Heart left ventricle (tissue), 16 donors: Measurements from ENCODE around the gene SPART. TPM values are rescaled to one million over a fixed set of nuclear protein-coding genes. Genes with fewer than 3 reads are reported as not detected.
A peak's percentile ranks its signal among the peaks of the same experiment; 100 is the strongest.

Experiments
- ATAC-seq, 4 donors: fragments of 200-7000 bp; cut with Tn5 transposase; one replicate each; pipeline ENCODE4 v1.9.1; 2020 to 2022; ENCODE audit warnings: moderate library complexity in 4 of 4, mild to moderate bottlenecking in 3 of 4, moderate number of reproducible peaks in 1 of 4
- DNase-seq, 5 donors: peaks; one replicate each; pipeline ENCODE4 v3.0.0-alpha.2; 2020
- H3K27ac ChIP-seq, 12 donors: fragments of 200-600 bp; sonication (generic) in 4 of 12; one replicate each; pipeline versions ENCODE4 v1.5.0 to v1.8.0; 2016 to 2022; ENCODE audit warnings: mild to moderate bottlenecking in 2 of 12
- H3K27me3 ChIP-seq, 9 donors: fragments of 200-600 bp; sonication (generic) in 2 of 9; one replicate each; pipeline versions ENCODE4 v1.5.1 to v1.8.0; 2016 to 2022; ENCODE audit warnings: mild to moderate bottlenecking in 3 of 9
- H3K36me3 ChIP-seq, 9 donors: fragments of 200-600 bp; sonication (generic) in 2 of 9; one replicate each; pipeline versions ENCODE4 v1.5.0 to v1.8.0; 2018 to 2022; ENCODE audit warnings: mild to moderate bottlenecking in 2 of 9
- H3K4me1 ChIP-seq, 12 donors: fragments of 200-600 bp; sonication (generic) in 4 of 12; one replicate each; pipeline versions ENCODE4 v1.5.0 to v1.8.0; 2016 to 2022; ENCODE audit warnings: mild to moderate bottlenecking in 3 of 12
- H3K4me3 ChIP-seq, 12 donors: fragments of 200-600 bp; sonication (generic) in 4 of 12; one replicate each; pipeline versions ENCODE4 v1.5.0 to v1.8.0; 2017 to 2022; ENCODE audit warnings: mild to moderate bottlenecking in 9 of 12, moderate library complexity in 4 of 12
- H3K9me3 ChIP-seq, 12 donors: fragments of 200-600 bp; sonication (generic) in 4 of 12; one replicate each; pipeline versions ENCODE4 v1.5.0 to v1.8.0; 2016 to 2022; ENCODE audit warnings: mild to moderate bottlenecking in 1 of 12
- CTCF ChIP-seq, 12 donors: fragments of 200-600 bp; sonication (generic) in 4 of 12; IDR thresholded peaks; one replicate each; pipeline versions ENCODE4 v1.5.0 to v1.8.0; 2018 to 2022; ENCODE audit warnings: antibody characterized with exemption in 12 of 12, mild to moderate bottlenecking in 5 of 12
- POLR2A ChIP-seq, 2 donors: fragments of 450-650 bp; IDR thresholded peaks; one replicate each; pipeline ENCODE4 v1.6.1; 2017; ENCODE audit warnings: antibody characterized with exemption in 2 of 2, mild to moderate bottlenecking in 2 of 2, moderate library complexity in 2 of 2
- WGBS, 4 donors: extraction: QIAGEN DNeasy Blood & Tissue Kit in 2 of 4; methylation state at CpG; one replicate each; pipeline versions ENCODE4 v1.1.5 to v1.1.7; 2013 to 2018; 5-methylcytosine and 5-hydroxymethylcytosine counted together
- intact Hi-C, 10 donors: fragments of 100-400 bp; cut with DNase I; formaldehyde crosslinking; loops; one replicate each; pipeline versions ENCODE4 v1.11.1 to v1.14.2; 2022
- polyA plus RNA-seq, 2 donors: library from polyadenylated mRNA; stranded (reverse); fragments of 200-250 nt; gene quantifications; one replicate each; pipeline ENCODE4 v1.2.3, GENCODE V29; 2013
- total RNA-seq, 9 donors: library from RNA; depleted of rRNA in 2 of 9; stranded (reverse); fragments of >200 nt in 2 of 9; fragmentation: NEBNext Ultra II Directional in 3 of 9; extraction: Animal tissue kit (Norgen Biotek cat#: 25700) in 3 of 9; gene quantifications; one replicate each; pipeline versions ENCODE4 v1.1.0 to v1.2.4, GENCODE V29; 2016 to 2023
- donor health status: ischemic (EF 13 %, LVEDD 7.1; RV severe dilation, severe dysfunction).
- donor health status: healthy with polysubstance abuse.
- donor health status: DM: no; HTN: yes; CAD: no.
- donor health status: DM: no; HTN: no; CAD: no.
- donor health status: ischemic (EF 25% LVEDD 6.9; RV normal size, moderate dysfunction).
- donor health status: ischemic (EF 25% LVEDD 5.7; RV mildly dilated, moderate dysfunction).
- donor health status: healthy.
- donor health status: DM: yes; HTN: yes; CAD: no.
- donor health status: ischemic (EF 35%, LVEDD 5.7; RV mildly dilated, moderate dysfunction).
- donor health status: nonischemic (EF 11% LVEDD 7.7; RV severe dilation, severe dysfunction).
- donor health status: DM: yes; HTN: yes; CAD: no.
- donor health status: PGD.
- donor health status: ischemic (EF 29% LVEDD 5.4; RV normal size, mild dysfunction).
- donor health status: nonischemic (EF 23%, LVEDD 6.1; RV moderate dilation, normal function).

The SPART gene
- total and polyA plus RNA-seq, 11 donors, result 12.5 to 41.5 (median 34.2) TPM

- WGBS, 4 donors, result 1 to 2% (median 1%) methylated on average over 30 to 53 of the region's 53 CpGs
- peak; percentile 50 to 95 (median 94) for ATAC-seq
These were observed 48.5 kb downstream of the SPART start, which contains the start of gene CCDC169 for GRCh38 chr13:36297366-36298338. TSS of gene CCDC169 (minus strand) at chr13:36297814. CDS start at chr13:36297719, 95 bp downstream.

DNA sequence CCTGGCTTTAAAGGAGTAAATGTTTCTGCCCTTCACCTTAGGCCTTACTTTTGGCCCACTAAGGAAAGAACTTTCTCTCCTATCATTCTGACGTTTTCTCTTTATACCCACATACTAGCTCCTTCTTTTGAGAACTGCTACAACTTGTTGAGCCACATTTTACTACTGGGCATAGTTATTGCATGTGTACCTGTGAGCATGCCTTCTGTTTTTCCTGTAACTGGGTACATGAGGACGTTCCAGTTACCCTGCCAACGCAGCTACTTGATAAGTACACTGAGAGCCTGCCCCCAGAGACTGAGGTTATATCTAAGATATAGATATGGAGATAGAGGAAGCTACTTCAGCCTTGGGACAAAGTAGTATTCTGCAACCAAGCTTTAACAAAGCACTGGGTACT, 52.1 kb downstream of the SPART start:
- DNase-seq, result no peak
- WGBS, 4 donors, result 58 to 76% (median 70%) methylated on average over 3 of the region's 3 CpGs

More at GRCh38 chr13:36297366-36298338, 48.5 kb downstream of the SPART start, which contains the start of gene CCDC169:
- H3K36me3 ChIP-seq, result peaks cover 0 to 15% (median 3%) of the 10 kb centered on the region in 9 donors
- H3K4me3 ChIP-seq, result peak within 1 kb of the TSS; percentile 24 to 72 (median 60)
- H3K4me1 ChIP-seq, result peaks cover 0 to 16% (median 8%) of the 10 kb centered on the region in 12 donors
- intact Hi-C loops, result loop anchor here in 1 of 10 donors (5.0 kb wide), 1 partner anchor 50 kb away; the partner anchor contains the start of gene SPART
- no peaks in the 10 kb centered on the region for H3K9me3 ChIP-seq
- no peak for TF ChIP-seq CTCF (IDR thresholded peaks at IDR 0.05)
- TF ChIP-seq POLR2A (IDR thresholded peaks at IDR 0.05), result no peak
- no peaks in the 10 kb centered on the region for H3K27me3 ChIP-seq
- H3K27ac ChIP-seq, result peak within 1 kb of the TSS in 8 of 12 donors; percentile 2 to 85 (median 30)
- DNase-seq, result peak; percentile 61 to 87 (median 73)

GRCh38 chr13:36293497-36293896, 52.7 kb downstream of the SPART start:
- H3K27ac ChIP-seq, result no peak overlapping the region
- TF ChIP-seq CTCF (IDR thresholded peaks at IDR 0.05), result no peak
- TF ChIP-seq POLR2A (IDR thresholded peaks at IDR 0.05), result no peak
- 90 to 100% (median 92%) methylated on average over 1 of the region's 1 CpG for WGBS, 4 donors
- DNase-seq, result no peak
- H3K36me3 ChIP-seq, result no peaks in the 10 kb centered on the region
- no peak overlapping the region for H3K4me3 ChIP-seq
- ATAC-seq, result no peak
- H3K4me1 ChIP-seq, result peaks cover 0 to 16% (median 8%) of the 10 kb centered on the region in 12 donors
- intact Hi-C loops, result loop anchor here in 1 of 10 donors (5.0 kb wide), 1 partner anchor 104 kb away; no protein-coding TSS in a partner anchor
- H3K9me3 ChIP-seq, result peaks cover 0 to 16% (median 0%) of the 10 kb centered on the region in 12 donors
- no peaks in the 10 kb centered on the region for H3K27me3 ChIP-seq

More for the DNA sequence above, 52.1 kb downstream of the SPART start:
- Histone ChIP-seq H3K4me3 (no peak overlapping the region), H3K36me3 (no peaks in the 10 kb centered on the region), H3K4me1 (peaks cover 0 to 16% (median 8%) of the 10 kb centered on the region in 12 donors), H3K9me3 (peaks cover 0 to 10% (median 0%) of the 10 kb centered on the region in 12 donors), H3K27ac (no peak overlapping the region), H3K27me3 (no peaks in the 10 kb centered on the region)
- no peak for TF ChIP-seq POLR2A (IDR thresholded peaks at IDR 0.05)
- TF ChIP-seq CTCF (IDR thresholded peaks at IDR 0.05), result no peak
- ATAC-seq, result no peak
- intact Hi-C loops, result loop anchor here in 1 of 10 donors (5.0 kb wide), 1 partner anchor 103 kb away; no protein-coding TSS in a partner anchor
